Measurements from ENCODE around the gene TRIP12. TPM values are rescaled to one million over a fixed set of nuclear protein-coding genes. Genes with fewer than 3 reads are reported as not detected.
"Not testable (repeated sequence)": the region's sequence is repeated elsewhere in the genome, so short reads cannot be mapped to it uniquely, and the experiment has no call there.

TRIP12 gene
- total RNA-seq, 2 donors from 2014 or later, result 182 to 289 TPM

DNA sequence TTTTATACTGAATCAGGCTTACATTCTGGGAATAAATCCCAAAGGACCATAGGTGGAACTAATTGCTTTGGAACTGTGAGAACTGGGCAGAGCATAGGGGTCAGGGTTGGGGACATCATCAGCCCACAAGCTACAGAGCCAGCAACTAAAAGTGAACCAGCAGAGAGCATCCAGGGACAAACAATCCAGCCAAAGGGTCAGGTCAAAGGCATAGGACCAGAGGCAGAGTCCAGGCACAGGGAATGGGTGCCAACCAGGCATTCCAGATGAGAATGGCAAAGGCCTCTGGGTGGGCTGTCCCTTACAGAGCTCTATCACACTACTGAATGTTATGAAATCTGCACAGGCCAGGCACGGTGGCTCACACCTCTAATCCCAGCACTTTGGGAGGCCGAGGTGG is 195.2 kb downstream of the TRIP12 start:
- no peaks in the 10 kb centered on the region for H3K27me3 ChIP-seq (replicated peaks; ENCODE audit: insufficient read depth)
- TF ChIP-seq POLR2AphosphoS5 (IDR thresholded peaks at IDR 0.05) (no peak), POLR2A (IDR thresholded peaks at IDR 0.05) (no peak)
- TF ChIP-seq, protein P1, sequence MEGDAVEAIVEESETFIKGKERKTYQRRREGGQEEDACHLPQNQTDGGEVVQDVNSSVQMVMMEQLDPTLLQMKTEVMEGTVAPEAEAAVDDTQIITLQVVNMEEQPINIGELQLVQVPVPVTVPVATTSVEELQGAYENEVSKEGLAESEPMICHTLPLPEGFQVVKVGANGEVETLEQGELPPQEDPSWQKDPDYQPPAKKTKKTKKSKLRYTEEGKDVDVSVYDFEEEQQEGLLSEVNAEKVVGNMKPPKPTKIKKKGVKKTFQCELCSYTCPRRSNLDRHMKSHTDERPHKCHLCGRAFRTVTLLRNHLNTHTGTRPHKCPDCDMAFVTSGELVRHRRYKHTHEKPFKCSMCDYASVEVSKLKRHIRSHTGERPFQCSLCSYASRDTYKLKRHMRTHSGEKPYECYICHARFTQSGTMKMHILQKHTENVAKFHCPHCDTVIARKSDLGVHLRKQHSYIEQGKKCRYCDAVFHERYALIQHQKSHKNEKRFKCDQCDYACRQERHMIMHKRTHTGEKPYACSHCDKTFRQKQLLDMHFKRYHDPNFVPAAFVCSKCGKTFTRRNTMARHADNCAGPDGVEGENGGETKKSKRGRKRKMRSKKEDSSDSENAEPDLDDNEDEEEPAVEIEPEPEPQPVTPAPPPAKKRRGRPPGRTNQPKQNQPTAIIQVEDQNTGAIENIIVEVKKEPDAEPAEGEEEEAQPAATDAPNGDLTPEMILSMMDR (IDR thresholded peaks at IDR 0.05), result no peak
- no peaks in the 10 kb centered on the region for H3K36me3 ChIP-seq
- DNase-seq (ENCODE audit: low spot score), result no peak
- H3K27ac ChIP-seq, result no peak overlapping the region
- intact Hi-C loops (cut with DNase I), result no loop called here
- no peak overlapping the region for H3K4me3 ChIP-seq
- H3K4me1 ChIP-seq (replicated peaks), result no peaks in the 10 kb centered on the region
- 80% methylated on average over 2 of the region's 2 CpGs for WGBS
- no peaks in the 10 kb centered on the region for H3K9me3 ChIP-seq

DNA sequence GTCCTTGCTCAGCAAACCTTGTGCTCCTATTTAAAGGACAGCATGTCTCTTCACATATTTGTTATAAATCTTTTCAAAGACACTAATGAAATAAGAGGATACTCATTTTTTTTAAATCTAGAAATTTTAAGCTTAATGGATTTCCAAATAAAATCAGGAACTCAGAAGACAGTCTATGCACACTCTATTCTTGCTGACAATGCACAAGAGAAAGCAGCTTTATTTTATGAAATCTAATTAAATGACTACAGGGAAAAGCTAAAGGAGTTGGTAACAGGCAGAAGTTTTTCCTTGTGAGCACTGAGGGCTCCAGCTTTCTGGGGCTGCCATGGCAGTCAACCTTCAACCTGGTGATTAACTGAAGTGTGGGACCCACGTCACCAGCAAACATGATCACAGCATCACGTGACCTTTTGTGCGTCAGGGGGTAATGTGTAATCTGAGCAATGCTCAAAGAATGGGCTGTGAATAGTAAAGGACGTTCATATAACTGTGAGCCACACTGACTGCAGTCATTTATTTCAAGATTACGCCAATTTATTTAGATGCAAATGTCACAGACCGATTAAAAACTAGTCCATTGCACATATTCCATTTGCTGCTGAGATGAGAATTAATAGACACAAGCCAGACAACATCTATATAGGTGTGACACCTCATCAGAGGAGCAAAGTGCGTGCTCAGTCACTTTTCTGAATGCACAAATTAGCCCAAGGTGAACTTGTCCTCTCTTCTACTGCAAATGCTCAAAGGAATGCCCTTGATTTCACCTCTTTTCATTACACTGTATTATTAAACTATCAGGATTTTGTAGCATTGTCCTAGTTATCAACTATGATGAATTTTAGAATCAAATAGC is 195.9 kb downstream of the TRIP12 start:
- 48% methylated on average over 7 of the region's 7 CpGs for WGBS
- Histone ChIP-seq H3K27ac (no peak overlapping the region), H3K27me3 (replicated peaks; ENCODE audit: insufficient read depth) (no peaks in the 10 kb centered on the region), H3K4me3 (no peak overlapping the region), H3K9me3 (no peaks in the 10 kb centered on the region), H3K4me1 (replicated peaks) (no peaks in the 10 kb centered on the region), H3K36me3 (no peaks in the 10 kb centered on the region)
- no peak for DNase-seq (ENCODE audit: low spot score)
- TF ChIP-seq POLR2AphosphoS5 (IDR thresholded peaks at IDR 0.05), result no peak
- TF ChIP-seq POLR2A (IDR thresholded peaks at IDR 0.05), result no peak
- TF ChIP-seq, protein P1 (IDR thresholded peaks at IDR 0.05), result no peak
- intact Hi-C loops (cut with DNase I), result no loop called here

- not testable (repeated sequence) for DNase-seq (ENCODE audit: low spot score)
These were observed 198.6 kb downstream of the TRIP12 start for GRCh38 chr2:229723192-229723591.

DNA sequence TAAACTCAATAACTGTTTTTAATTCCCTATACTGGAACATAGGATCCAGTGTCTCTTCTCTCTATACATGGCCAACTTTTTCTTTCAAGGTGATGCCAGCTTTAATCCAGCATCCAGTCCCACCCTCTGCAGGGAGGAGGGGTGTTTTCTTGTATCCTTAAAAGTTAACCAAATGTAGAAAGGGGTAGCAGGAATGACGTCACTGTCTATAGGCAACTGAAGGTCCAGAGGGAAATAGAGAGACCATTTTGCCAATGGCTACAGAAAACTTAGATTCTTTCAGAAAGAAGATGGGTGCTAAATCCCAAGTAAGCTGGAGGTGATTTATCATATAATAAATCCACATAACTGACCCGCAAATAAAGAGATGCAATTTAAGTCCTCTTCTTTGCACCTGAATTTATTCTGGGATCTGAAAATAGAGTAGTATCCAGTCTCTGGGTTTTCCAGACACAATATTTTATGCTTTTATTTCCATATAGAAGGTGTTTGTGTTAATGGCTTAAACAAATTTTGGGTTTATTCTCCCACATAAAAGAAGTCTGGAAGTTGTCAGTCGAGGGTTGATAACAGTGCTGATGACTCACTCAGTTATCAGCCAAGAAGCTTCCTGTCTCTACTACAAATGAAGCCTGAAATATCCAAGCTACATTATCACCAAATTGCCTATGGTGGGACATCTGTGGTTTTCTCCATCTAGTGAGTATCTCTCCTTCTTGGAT is 201.7 kb downstream of the TRIP12 start:
- no peak overlapping the region for H3K27ac ChIP-seq
- TF ChIP-seq POLR2A (IDR thresholded peaks at IDR 0.05), result no peak
- TF ChIP-seq, protein P1 (IDR thresholded peaks at IDR 0.05), result no peak
- TF ChIP-seq POLR2AphosphoS5 (IDR thresholded peaks at IDR 0.05), result no peak
- no peak overlapping the region for H3K4me3 ChIP-seq
- DNase-seq (ENCODE audit: low spot score), result no peak
- intact Hi-C loops (cut with DNase I), result no loop called here
- peaks cover 4% of the 10 kb centered on the region for H3K27me3 ChIP-seq (replicated peaks; ENCODE audit: insufficient read depth)
- H3K36me3 ChIP-seq, result no peaks in the 10 kb centered on the region
- no peaks in the 10 kb centered on the region for H3K9me3 ChIP-seq
- 64% methylated on average over 3 of the region's 3 CpGs for WGBS
- H3K4me1 ChIP-seq (replicated peaks), result no peaks in the 10 kb centered on the region

More at GRCh38 chr2:229723192-229723591, 198.6 kb downstream of the TRIP12 start:
- H3K4me1 ChIP-seq (replicated peaks); H3K36me3 ChIP-seq; H3K4me3 ChIP-seq; H3K9me3 ChIP-seq; intact Hi-C loops (cut with DNase I); H3K27ac ChIP-seq; H3K27me3 ChIP-seq (replicated peaks; ENCODE audit: insufficient read depth): not testable (repeated sequence)
- WGBS, result 92% methylated on average over 3 of the region's 3 CpGs

- no peak overlapping the region for H3K4me3 ChIP-seq
- peaks cover 4% of the 10 kb centered on the region for H3K27me3 ChIP-seq (replicated peaks; ENCODE audit: insufficient read depth)
- no peak overlapping the region for H3K27ac ChIP-seq
- intact Hi-C loops (cut with DNase I), result no loop called here
- 39% methylated on average over 2 of the region's 2 CpGs for WGBS
- H3K4me1 ChIP-seq (replicated peaks), result no peaks in the 10 kb centered on the region
- DNase-seq (ENCODE audit: low spot score), result no peak
- TF ChIP-seq, protein P1 (IDR thresholded peaks at IDR 0.05), result no peak
- no peak for TF ChIP-seq POLR2A (IDR thresholded peaks at IDR 0.05)
- TF ChIP-seq POLR2AphosphoS5 (IDR thresholded peaks at IDR 0.05), result no peak
- no peaks in the 10 kb centered on the region for H3K36me3 ChIP-seq
- no peaks in the 10 kb centered on the region for H3K9me3 ChIP-seq
These were observed 203.8 kb downstream of the TRIP12 start for GRCh38 chr2:229718057-229718456.

Data from prostate gland (tissue), 2 donors.